ENCODE measurements around the gene CTR9. TPM values are rescaled to one million over a fixed set of nuclear protein-coding genes. Genes with fewer than 3 reads are reported as not detected.

Gene CTR9
- total RNA-seq, 1 experiment from 2014 or later, result 45.9 TPM

DNA sequence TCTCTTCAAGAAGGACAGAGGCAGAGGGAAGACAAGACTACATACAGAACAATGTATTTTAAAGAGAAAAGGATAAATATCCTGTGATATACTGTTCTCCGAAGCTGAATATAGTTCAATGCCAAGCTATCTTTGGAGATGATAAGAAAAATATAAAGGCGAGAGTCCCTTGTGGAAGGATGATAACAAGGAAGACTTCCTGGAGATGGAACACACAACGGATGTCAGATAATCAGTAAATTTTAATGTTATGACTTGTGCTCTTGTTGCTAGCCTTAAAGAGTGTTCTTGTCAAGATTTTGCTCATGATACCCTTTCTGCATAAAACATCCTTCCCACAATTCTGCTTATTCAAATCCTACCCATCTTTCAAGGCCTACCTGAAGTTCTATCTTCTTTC lies 6.8 kb upstream of the CTR9 start:
- TF ChIP-seq, protein P1, sequence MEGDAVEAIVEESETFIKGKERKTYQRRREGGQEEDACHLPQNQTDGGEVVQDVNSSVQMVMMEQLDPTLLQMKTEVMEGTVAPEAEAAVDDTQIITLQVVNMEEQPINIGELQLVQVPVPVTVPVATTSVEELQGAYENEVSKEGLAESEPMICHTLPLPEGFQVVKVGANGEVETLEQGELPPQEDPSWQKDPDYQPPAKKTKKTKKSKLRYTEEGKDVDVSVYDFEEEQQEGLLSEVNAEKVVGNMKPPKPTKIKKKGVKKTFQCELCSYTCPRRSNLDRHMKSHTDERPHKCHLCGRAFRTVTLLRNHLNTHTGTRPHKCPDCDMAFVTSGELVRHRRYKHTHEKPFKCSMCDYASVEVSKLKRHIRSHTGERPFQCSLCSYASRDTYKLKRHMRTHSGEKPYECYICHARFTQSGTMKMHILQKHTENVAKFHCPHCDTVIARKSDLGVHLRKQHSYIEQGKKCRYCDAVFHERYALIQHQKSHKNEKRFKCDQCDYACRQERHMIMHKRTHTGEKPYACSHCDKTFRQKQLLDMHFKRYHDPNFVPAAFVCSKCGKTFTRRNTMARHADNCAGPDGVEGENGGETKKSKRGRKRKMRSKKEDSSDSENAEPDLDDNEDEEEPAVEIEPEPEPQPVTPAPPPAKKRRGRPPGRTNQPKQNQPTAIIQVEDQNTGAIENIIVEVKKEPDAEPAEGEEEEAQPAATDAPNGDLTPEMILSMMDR (conservative IDR thresholded peaks at IDR 0.05; ENCODE audit: low read depth, low read length), result no peak
- TF ChIP-seq EZH2 (IDR thresholded peaks at IDR 0.05; ENCODE audit: borderline replicate concordance, low read depth, low read length, poor library complexity, severe bottlenecking), result no peak
- DNase-seq (ENCODE audit: low spot score), result no peak
- intact Hi-C loops (cut with micrococcal nuclease; ENCODE audit: unreplicated experiment), result no loop called here
- peaks cover 4% of the 10 kb centered on the region for H3K4me1 ChIP-seq (ENCODE audit: insufficient read depth, low read length, poor library complexity, severe bottlenecking)
- BruUV-seq (replicated peaks), result no TSS peak
- ChIA-PET POLR2A (ENCODE audit: low non-redundant PET) (no interaction called here), CTCF (no interaction called here)
- H3K27me3 ChIP-seq (replicated peaks; ENCODE audit: insufficient read depth, low read depth, low read length, poor library complexity), result no peaks in the 10 kb centered on the region
- no peak overlapping the region for H3K27ac ChIP-seq (ENCODE audit: low read depth, low read length, poor library complexity, severe bottlenecking)
- no peak overlapping the region for H3K4me3 ChIP-seq (ENCODE audit: low read depth, low read length, poor library complexity, severe bottlenecking)
- H3K9me3 ChIP-seq (ENCODE audit: low read depth, low read length, poor library complexity, severe bottlenecking), result no peaks in the 10 kb centered on the region
- no peaks in the 10 kb centered on the region for H3K36me3 ChIP-seq (ENCODE audit: insufficient read depth, low read length, poor library complexity, severe bottlenecking)

DNA sequence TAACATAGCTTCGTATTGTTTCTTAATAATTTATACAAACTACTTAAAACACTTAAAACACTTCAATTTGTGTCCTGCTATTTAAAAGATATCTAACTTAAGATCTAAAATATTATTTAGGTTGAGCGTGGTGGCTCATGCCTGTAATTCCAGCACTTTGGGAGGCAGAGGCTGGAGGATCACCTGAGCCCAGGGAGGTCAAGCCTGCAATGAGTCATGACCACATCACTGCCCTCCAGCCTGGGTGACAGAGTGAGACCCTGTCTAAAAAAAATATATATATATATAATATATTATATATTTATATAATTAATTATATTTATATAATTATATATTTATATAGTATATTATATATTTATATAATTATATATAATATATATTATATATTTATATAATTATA lies 4.2 kb upstream of the CTR9 start:
- Histone ChIP-seq H3K36me3 (ENCODE audit: insufficient read depth, low read length, poor library complexity, severe bottlenecking) (no peaks in the 10 kb centered on the region), H3K27me3 (replicated peaks; ENCODE audit: insufficient read depth, low read depth, low read length, poor library complexity) (no peaks in the 10 kb centered on the region), H3K27ac (ENCODE audit: low read depth, low read length, poor library complexity, severe bottlenecking) (no peak overlapping the region), H3K4me3 (ENCODE audit: low read depth, low read length, poor library complexity, severe bottlenecking) (no peak overlapping the region), H3K9me3 (ENCODE audit: low read depth, low read length, poor library complexity, severe bottlenecking) (no peaks in the 10 kb centered on the region), H3K4me1 (ENCODE audit: insufficient read depth, low read length, poor library complexity, severe bottlenecking) (peaks cover 4% of the 10 kb centered on the region)
- CTCF ChIA-PET, result no interaction called here
- intact Hi-C loops (cut with micrococcal nuclease; ENCODE audit: unreplicated experiment), result no loop called here
- TF ChIP-seq, protein P1 (conservative IDR thresholded peaks at IDR 0.05; ENCODE audit: low read depth, low read length), result no peak
- no peak for TF ChIP-seq EZH2 (IDR thresholded peaks at IDR 0.05; ENCODE audit: borderline replicate concordance, low read depth, low read length, poor library complexity, severe bottlenecking)
- no peak for DNase-seq (ENCODE audit: low spot score)
- POLR2A ChIA-PET (ENCODE audit: low non-redundant PET), result no interaction called here
- BruUV-seq (replicated peaks), result no TSS peak

DNA sequence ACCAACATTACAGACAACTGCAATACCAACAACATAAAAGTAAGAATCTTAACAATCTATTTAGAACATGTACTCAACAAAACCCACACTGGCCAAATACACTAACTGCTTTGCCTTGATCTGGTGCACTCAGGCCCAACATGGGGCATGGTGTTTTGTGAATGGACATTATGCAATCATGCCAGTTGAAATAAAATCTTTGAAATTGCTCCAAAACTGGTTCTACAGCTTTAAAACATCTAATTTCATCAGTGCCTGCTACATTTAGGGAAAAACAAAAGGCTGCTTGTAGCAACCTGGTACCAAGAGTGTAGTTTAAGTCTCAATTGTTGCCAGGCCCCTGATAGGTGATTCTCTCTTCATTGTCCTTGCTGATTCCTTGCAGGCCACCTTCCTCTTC lies 3.3 kb upstream of the CTR9 start:
- no peaks in the 10 kb centered on the region for H3K27me3 ChIP-seq (replicated peaks; ENCODE audit: insufficient read depth, low read depth, low read length, poor library complexity)
- H3K4me1 ChIP-seq (ENCODE audit: insufficient read depth, low read length, poor library complexity, severe bottlenecking), result peaks cover 4% of the 10 kb centered on the region
- no peaks in the 10 kb centered on the region for H3K9me3 ChIP-seq (ENCODE audit: low read depth, low read length, poor library complexity, severe bottlenecking)
- intact Hi-C loops (cut with micrococcal nuclease; ENCODE audit: unreplicated experiment), result no loop called here
- no peak for DNase-seq (ENCODE audit: low spot score)
- POLR2A ChIA-PET (ENCODE audit: low non-redundant PET), result no interaction called here
- no peak overlapping the region for H3K4me3 ChIP-seq (ENCODE audit: low read depth, low read length, poor library complexity, severe bottlenecking)
- no peak for TF ChIP-seq EZH2 (IDR thresholded peaks at IDR 0.05; ENCODE audit: borderline replicate concordance, low read depth, low read length, poor library complexity, severe bottlenecking)
- H3K27ac ChIP-seq (ENCODE audit: low read depth, low read length, poor library complexity, severe bottlenecking), result no peak overlapping the region
- no peaks in the 10 kb centered on the region for H3K36me3 ChIP-seq (ENCODE audit: insufficient read depth, low read length, poor library complexity, severe bottlenecking)
- BruUV-seq (replicated peaks), result no TSS peak
- CTCF ChIA-PET, result no interaction called here

DNA sequence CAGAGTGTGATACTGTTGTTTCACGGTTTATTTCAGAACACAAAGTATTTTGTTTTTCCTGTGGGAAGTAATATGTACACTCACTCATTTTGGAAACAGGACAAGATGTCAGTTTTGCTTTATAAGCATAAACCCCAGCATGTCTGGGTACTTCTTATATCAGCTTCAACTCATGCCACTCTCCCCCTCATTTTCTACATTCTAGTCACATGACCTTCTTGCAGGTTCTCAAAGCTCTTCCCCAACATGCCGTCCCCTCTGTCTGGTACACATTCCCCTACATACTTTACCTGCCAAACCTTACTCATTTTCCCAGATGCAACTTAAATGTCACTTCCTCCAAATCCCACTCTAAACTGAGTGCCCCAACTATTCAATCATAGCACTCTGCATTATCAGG lies 1.6 kb upstream of the CTR9 start:
- Histone ChIP-seq H3K4me1 (ENCODE audit: insufficient read depth, low read length, poor library complexity, severe bottlenecking) (no peaks in the 10 kb centered on the region), H3K27ac (ENCODE audit: low read depth, low read length, poor library complexity, severe bottlenecking) (no peak overlapping the region), H3K27me3 (replicated peaks; ENCODE audit: insufficient read depth, low read depth, low read length, poor library complexity) (no peaks in the 10 kb centered on the region), H3K36me3 (ENCODE audit: insufficient read depth, low read length, poor library complexity, severe bottlenecking) (peaks cover 8% of the 10 kb centered on the region), H3K9me3 (ENCODE audit: low read depth, low read length, poor library complexity, severe bottlenecking) (no peaks in the 10 kb centered on the region), H3K4me3 (ENCODE audit: low read depth, low read length, poor library complexity, severe bottlenecking) (no peak overlapping the region)
- ChIA-PET POLR2A (ENCODE audit: low non-redundant PET) (no interaction called here), CTCF (no interaction called here)
- TF ChIP-seq EZH2 (IDR thresholded peaks at IDR 0.05; ENCODE audit: borderline replicate concordance, low read depth, low read length, poor library complexity, severe bottlenecking), result no peak
- TF ChIP-seq, protein P1 (conservative IDR thresholded peaks at IDR 0.05; ENCODE audit: low read depth, low read length), result no peak
- BruUV-seq (replicated peaks), result no TSS peak
- intact Hi-C loops (cut with micrococcal nuclease; ENCODE audit: unreplicated experiment), result no loop called here
- DNase-seq (ENCODE audit: low spot score), result no peak

Data from A673 (cell line).